ENCODE measurements around the gene CRLF3. TPM values are rescaled to one million over a fixed set of nuclear protein-coding genes. Genes with fewer than 3 reads are reported as not detected.
"Not testable (repeated sequence)": the region's sequence is repeated elsewhere in the genome, so short reads cannot be mapped to it uniquely, and the experiment has no call there.

The CRLF3 gene
- total RNA-seq, 4 donors from 2014 or later = 15.8 to 23.1 (median 19.4) TPM

DNA sequence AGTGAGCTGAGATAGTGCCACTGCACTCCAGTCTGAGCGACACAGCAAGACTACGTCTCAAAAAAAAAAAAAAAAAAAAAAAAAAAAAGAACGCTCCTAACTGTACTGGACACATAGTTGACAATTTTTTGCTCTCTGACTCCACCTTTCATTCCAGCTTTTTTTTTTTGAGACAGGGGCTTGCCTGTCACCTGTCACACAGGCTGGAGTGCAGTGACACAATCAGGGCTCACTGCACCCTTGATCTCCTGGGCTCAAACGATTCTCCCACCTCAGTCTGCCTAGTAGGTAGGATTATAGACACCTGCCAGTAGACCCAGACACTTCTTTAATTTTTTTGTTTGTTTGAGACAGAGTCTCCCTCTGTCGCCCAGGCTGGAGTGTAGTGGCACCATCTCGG is 2.6 kb upstream of the CRLF3 start:
- in situ Hi-C loops (cut with MboI; ENCODE audit: low pct_ligation_motif_present in 1 of 4, low pct_unique_long_range_greater_than_20kb in 1 of 4, low sequenced_read_pairs in 3 of 4) (no loop called here), intact Hi-C loops (cut with DNase I; ENCODE audit: low total_unique reads) (no loop called here)
- TF ChIP-seq, protein P1, sequence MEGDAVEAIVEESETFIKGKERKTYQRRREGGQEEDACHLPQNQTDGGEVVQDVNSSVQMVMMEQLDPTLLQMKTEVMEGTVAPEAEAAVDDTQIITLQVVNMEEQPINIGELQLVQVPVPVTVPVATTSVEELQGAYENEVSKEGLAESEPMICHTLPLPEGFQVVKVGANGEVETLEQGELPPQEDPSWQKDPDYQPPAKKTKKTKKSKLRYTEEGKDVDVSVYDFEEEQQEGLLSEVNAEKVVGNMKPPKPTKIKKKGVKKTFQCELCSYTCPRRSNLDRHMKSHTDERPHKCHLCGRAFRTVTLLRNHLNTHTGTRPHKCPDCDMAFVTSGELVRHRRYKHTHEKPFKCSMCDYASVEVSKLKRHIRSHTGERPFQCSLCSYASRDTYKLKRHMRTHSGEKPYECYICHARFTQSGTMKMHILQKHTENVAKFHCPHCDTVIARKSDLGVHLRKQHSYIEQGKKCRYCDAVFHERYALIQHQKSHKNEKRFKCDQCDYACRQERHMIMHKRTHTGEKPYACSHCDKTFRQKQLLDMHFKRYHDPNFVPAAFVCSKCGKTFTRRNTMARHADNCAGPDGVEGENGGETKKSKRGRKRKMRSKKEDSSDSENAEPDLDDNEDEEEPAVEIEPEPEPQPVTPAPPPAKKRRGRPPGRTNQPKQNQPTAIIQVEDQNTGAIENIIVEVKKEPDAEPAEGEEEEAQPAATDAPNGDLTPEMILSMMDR (IDR thresholded peaks at IDR 0.05) = no peak
- no peak for TF ChIP-seq POLR2A (IDR thresholded peaks at IDR 0.05)
- no peak for DNase-seq
- H3K36me3 ChIP-seq = no peaks in the 10 kb centered on the region
- H3K27ac ChIP-seq = no peak overlapping the region
- no peaks in the 10 kb centered on the region for H3K9me3 ChIP-seq
- H3K4me1 ChIP-seq = peaks cover 8 to 44% (median 26%) of the 10 kb centered on the region in 4 donors
- WGBS, 2 donors (ENCODE audit: low coverage in 1 of 2) = 75 to 88% methylated on average over 2 to 6 of the region's 6 CpGs
- H3K27me3 ChIP-seq = no peaks in the 10 kb centered on the region
- no peak overlapping the region for H3K4me3 ChIP-seq

DNA sequence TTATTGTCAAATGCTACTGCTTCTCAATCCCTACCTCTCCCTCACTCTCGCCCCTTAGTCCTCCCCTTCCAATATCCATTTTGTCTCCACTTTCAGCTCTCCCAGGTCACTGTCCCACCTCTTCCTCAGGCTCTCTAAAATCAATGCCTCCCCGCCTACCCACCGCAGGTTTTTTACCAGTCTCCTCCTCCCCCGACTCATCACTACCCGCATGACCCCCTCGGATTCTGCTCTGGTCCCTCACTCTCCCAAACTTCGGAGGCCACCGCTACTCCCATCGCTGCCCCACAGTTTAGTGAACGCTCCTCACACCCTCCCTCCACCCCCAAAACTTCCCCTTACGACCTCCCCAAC is 513 bp downstream of the CRLF3 start:
- TF ChIP-seq, protein P1 (IDR thresholded peaks at IDR 0.05) = no peak
- TF ChIP-seq EP300 (IDR thresholded peaks at IDR 0.05; ENCODE audit: low read depth) = no peak
- TF ChIP-seq POLR2AphosphoS5 (IDR thresholded peaks at IDR 0.05) = no peak
- TF ChIP-seq POLR2A (IDR thresholded peaks at IDR 0.05) = no peak
- H3K4me1 ChIP-seq = peaks cover 8 to 67% (median 32%) of the 10 kb centered on the region in 4 donors
- peak; percentile 43 for DNase-seq
- 0 to 1% methylated on average over 5 to 11 of the region's 11 CpGs for WGBS, 2 donors (ENCODE audit: low coverage in 1 of 2)
- H3K9me3 ChIP-seq = no peaks in the 10 kb centered on the region
- in situ Hi-C loops (cut with MboI; ENCODE audit: low pct_ligation_motif_present in 1 of 4, low pct_unique_long_range_greater_than_20kb in 1 of 4, low sequenced_read_pairs in 3 of 4) (no loop called here), intact Hi-C loops (cut with DNase I; ENCODE audit: low total_unique reads) (no loop called here)
- no peaks in the 10 kb centered on the region for H3K36me3 ChIP-seq
- H3K27ac ChIP-seq = peak overlapping the region; percentile 90 to 94 (median 92)
- H3K27me3 ChIP-seq = no peaks in the 10 kb centered on the region
- peak overlapping the region; percentile 78 to 99 (median 96) for H3K4me3 ChIP-seq

DNA sequence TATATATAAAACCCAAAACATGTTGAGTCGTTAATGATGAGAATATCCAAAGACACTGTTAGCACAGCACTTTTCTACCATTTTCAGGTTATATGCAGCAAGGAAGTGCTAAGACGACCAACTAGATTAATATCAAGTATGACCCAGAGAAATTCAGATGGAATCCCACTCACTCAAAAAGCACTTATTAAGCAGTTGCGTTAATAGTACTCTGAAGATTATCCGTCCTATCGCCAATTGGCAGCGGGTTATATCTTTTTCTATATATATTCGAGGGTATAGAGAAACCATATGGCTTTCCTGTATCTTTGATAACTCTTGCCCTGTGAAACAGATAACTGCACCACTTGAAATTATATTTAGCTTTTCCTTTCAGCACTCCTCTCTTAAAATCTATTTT is 1.1 kb downstream of the CRLF3 start:
- H3K9me3 ChIP-seq = no peaks in the 10 kb centered on the region
- H3K36me3 ChIP-seq = no peaks in the 10 kb centered on the region
- DNase-seq = no peak
- H3K27me3 ChIP-seq = no peaks in the 10 kb centered on the region
- in situ Hi-C loops (cut with MboI; ENCODE audit: low pct_ligation_motif_present in 1 of 4, low pct_unique_long_range_greater_than_20kb in 1 of 4, low sequenced_read_pairs in 3 of 4) (no loop called here), intact Hi-C loops (cut with DNase I; ENCODE audit: low total_unique reads) (no loop called here)
- peak overlapping the region in 3 of 4 donors; percentile 78 to 98 (median 94) for H3K4me3 ChIP-seq
- H3K27ac ChIP-seq = peak overlapping the region; percentile 90 to 94 (median 92)
- 38 to 39% methylated on average over 7 of the region's 7 CpGs for WGBS, 2 donors (ENCODE audit: low coverage in 1 of 2)
- H3K4me1 ChIP-seq = peaks cover 8 to 70% (median 33%) of the 10 kb centered on the region in 4 donors
- TF ChIP-seq POLR2AphosphoS5 (IDR thresholded peaks at IDR 0.05) (no peak), POLR2A (IDR thresholded peaks at IDR 0.05) (no peak), EP300 (IDR thresholded peaks at IDR 0.05; ENCODE audit: low read depth) (no peak)
- TF ChIP-seq, protein P1 (IDR thresholded peaks at IDR 0.05) = no peak

DNA sequence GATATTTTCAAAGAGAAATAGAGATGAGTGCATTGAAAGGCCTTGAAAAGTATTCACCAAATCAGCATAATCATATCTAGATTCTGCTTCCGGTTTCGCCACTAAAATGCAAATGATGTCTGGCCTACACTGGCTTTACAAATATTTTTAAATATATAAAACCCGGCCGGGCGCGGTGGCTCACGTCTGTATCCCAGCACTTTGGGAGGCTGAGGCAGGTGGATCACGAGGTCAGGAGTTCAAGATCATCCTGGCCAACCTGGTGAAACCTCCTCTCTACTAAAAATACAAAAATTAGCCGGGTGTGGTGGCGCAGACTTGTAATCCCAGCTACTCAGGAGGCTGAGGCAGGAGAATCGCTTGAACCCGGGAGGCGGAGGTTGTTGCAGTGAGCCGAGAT is 1.6 kb downstream of the CRLF3 start:
- H3K27ac ChIP-seq = peak overlapping the region; percentile 9 to 94 (median 90)
- H3K27me3 ChIP-seq; intact Hi-C loops (cut with DNase I; ENCODE audit: low total_unique reads); in situ Hi-C loops (cut with MboI; ENCODE audit: low pct_ligation_motif_present in 1 of 4, low pct_unique_long_range_greater_than_20kb in 1 of 4, low sequenced_read_pairs in 3 of 4); H3K36me3 ChIP-seq; DNase-seq; H3K9me3 ChIP-seq: not testable (repeated sequence)
- H3K4me1 ChIP-seq = peaks cover 8 to 70% (median 33%) of the 10 kb centered on the region in 4 donors
- WGBS, 2 donors (ENCODE audit: low coverage in 1 of 2) = 51 to 62% methylated on average over 8 to 14 of the region's 14 CpGs
- peak overlapping the region in 1 of 4 donors; percentile 98 for H3K4me3 ChIP-seq
